ENCODE measurements around the gene KCNQ4. TPM values are rescaled to one million over a fixed set of nuclear protein-coding genes. Genes with fewer than 3 reads are reported as not detected.

KCNQ4 gene
- total and polyA plus RNA-seq, 7 donors: 1.9 to 9.1 (median 4.6) TPM

GRCh38 chr1:40838045-40838979, 54.7 kb downstream of the KCNQ4 start:
- intact Hi-C loops (cut with DNase I): no loop called here

GRCh38 chr1:40838980-40839942, 55.7 kb downstream of the KCNQ4 start:
- DNase-seq (no peak), ATAC-seq (no peak)
- no peaks in the 10 kb centered on the region for H3K4me1 ChIP-seq
- intact Hi-C loops (cut with DNase I): no loop called here
- 92 to 94% (median 93%) methylated on average over 15 of the region's 15 CpGs for WGBS, 3 donors
- peaks cover 0 to 42% of the 10 kb centered on the region in 2 donors for H3K36me3 ChIP-seq (ENCODE audit: insufficient read depth in 1 of 2, low read depth in 1 of 2)
- TF ChIP-seq CTCF (IDR thresholded peaks at IDR 0.05): no peak
- peaks cover 4% of the 10 kb centered on the region for H3K9me3 ChIP-seq
- H3K4me3 ChIP-seq: no peak overlapping the region
- H3K27ac ChIP-seq: no peak overlapping the region
- H3K27me3 ChIP-seq (ENCODE audit: insufficient read depth in 3 of 3, low read length in 2 of 3): no peaks in the 10 kb centered on the region

More at GRCh38 chr1:40838045-40838979, 54.7 kb downstream of the KCNQ4 start:
- no peak for DNase-seq
- Histone ChIP-seq H3K4me3 (no peak overlapping the region), H3K27me3 (ENCODE audit: insufficient read depth in 3 of 3, low read length in 2 of 3) (no peaks in the 10 kb centered on the region), H3K4me1 (no peaks in the 10 kb centered on the region), H3K9me3 (peaks cover 4% of the 10 kb centered on the region), H3K36me3 (ENCODE audit: insufficient read depth in 1 of 2, low read depth in 1 of 2) (peaks cover 0 to 50% of the 10 kb centered on the region in 2 donors), H3K27ac (no peak overlapping the region)
- TF ChIP-seq CTCF (IDR thresholded peaks at IDR 0.05): no peak
- 72 to 74% (median 73%) methylated on average over 57 to 60 of the region's 60 CpGs for WGBS, 3 donors
- ATAC-seq: peak in 1 of 4 donors; percentile 15

- Histone ChIP-seq H3K4me3 (no peak overlapping the region), H3K27me3 (ENCODE audit: insufficient read depth in 3 of 3, low read length in 2 of 3) (no peaks in the 10 kb centered on the region), H3K27ac (no peak overlapping the region), H3K36me3 (ENCODE audit: insufficient read depth in 1 of 2, low read depth in 1 of 2) (peaks cover 0 to 37% of the 10 kb centered on the region in 2 donors), H3K9me3 (peaks cover 4% of the 10 kb centered on the region), H3K4me1 (no peaks in the 10 kb centered on the region)
- DNase-seq (no peak), ATAC-seq (no peak)
- WGBS, 3 donors: 74 to 85% (median 83%) methylated on average over 5 of the region's 5 CpGs
- intact Hi-C loops (cut with DNase I): no loop called here
- TF ChIP-seq CTCF (IDR thresholded peaks at IDR 0.05): no peak
Measured at GRCh38 chr1:40839943-40840335, 56.4 kb downstream of the KCNQ4 start.

GRCh38 chr1:40840526-40841323, 57.1 kb downstream of the KCNQ4 start:
- intact Hi-C loops (cut with DNase I): no loop called here

More at GRCh38 chr1:40840526-40841323, 57.1 kb downstream of the KCNQ4 start:
- Histone ChIP-seq H3K9me3 (peaks cover 4% of the 10 kb centered on the region), H3K27ac (no peak overlapping the region), H3K36me3 (ENCODE audit: insufficient read depth in 1 of 2, low read depth in 1 of 2) (peaks cover 0 to 29% of the 10 kb centered on the region in 2 donors), H3K4me3 (no peak overlapping the region), H3K4me1 (no peaks in the 10 kb centered on the region), H3K27me3 (ENCODE audit: insufficient read depth in 3 of 3, low read length in 2 of 3) (no peaks in the 10 kb centered on the region)
- ATAC-seq (no peak), DNase-seq (no peak)
- no peak for TF ChIP-seq CTCF (IDR thresholded peaks at IDR 0.05)
- WGBS, 3 donors: 70 to 74% (median 71%) methylated on average over 6 of the region's 6 CpGs
